ENCODE results near the gene MYBPH.

DNA sequence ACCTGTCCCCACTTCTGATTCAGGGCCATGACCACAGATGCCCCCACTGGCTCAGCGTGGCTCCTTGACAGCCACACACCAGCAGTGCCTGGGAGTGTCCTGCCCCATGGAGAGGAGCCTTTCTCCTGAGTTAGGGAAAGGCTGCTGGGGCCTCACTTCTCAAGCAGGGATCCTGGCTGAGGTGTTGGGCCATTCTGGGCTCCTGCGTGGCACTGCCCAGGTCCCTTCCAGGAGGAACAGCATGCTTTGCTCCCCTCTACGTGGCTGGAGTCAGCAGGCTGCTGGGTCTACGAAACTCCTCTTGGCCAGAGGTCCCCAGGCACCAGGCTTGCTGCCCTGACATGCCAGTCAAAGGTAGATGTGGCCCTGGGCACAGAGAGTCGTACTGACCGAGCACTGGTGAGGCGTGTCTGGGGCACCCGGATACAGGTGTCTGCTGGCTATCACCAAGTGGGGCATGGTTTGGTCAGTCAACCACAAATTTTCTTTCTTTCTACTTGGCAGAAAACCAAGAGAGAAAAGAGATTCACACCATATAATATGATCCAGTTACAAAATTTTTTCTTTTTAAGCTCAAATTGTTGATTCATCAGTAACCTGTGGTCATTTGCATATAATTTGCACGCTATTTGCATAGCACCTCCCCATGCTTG lies 44.0 kb downstream of the MYBPH start:
- TF ChIP-seq EZH2 (optimal IDR thresholded peaks at IDR 0.05; ENCODE audit: low read depth, low read length) = no peak
- TF ChIP-seq CTCF (IDR thresholded peaks at IDR 0.05; ENCODE audit: low read length) = no peak

Measured in MM.1S (cell line).